HG02623 (cell line): ENCODE measurements around the gene CDHR3.

Source experiments
- ATAC-seq: cut with Tn5 transposase; IDR thresholded peaks from one replicate; pipeline ENCODE4 v1.9.1; 2021; ENCODE audit warnings: moderate library complexity; ENCODE audit not compliant: unreplicated experiment

CDHR3 gene

DNA sequence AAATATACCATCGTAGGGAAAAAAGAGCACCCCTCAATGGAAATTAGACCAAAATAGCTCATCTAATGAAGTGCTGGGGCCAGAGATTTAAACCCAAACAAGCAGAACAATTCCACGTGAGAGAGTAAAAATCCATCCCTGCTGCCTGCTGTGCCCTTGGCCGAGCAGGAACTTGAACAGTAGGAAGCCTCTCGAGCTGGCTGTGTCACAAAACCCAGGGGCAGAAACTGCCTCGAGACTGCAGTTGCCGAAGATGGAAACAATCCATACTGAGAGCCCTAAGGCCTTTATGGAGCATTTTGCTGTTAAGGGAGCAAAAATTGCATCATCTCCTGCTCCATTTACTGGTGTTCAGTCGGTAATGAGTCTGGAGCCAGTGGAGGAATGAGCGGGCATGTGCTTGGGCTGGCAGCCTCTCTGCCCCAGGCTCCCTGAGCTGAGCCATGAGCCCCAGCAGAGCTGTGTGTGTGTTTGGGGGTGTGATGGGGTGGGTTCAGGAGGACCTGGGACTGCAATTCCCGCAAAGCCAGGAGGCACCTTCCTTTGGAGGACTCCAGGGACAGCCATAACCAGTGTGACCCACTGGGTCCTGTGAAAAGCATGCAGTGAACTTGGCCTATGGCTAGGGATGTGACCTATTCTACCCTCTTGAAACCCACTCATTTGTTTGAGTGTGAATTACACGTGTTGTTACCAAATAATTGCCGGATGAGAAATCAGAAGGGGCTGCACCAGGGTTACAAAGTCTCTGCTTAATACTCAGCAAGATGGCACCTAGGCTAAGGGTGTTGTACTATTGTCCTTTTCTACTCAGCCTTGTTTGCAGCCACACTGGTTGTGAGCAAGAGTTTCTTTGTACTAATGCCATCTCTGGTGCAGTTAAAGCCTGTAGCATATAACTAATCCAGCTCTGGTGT lies 58.3 kb downstream of the CDHR3 start:
- no peak for ATAC-seq

DNA sequence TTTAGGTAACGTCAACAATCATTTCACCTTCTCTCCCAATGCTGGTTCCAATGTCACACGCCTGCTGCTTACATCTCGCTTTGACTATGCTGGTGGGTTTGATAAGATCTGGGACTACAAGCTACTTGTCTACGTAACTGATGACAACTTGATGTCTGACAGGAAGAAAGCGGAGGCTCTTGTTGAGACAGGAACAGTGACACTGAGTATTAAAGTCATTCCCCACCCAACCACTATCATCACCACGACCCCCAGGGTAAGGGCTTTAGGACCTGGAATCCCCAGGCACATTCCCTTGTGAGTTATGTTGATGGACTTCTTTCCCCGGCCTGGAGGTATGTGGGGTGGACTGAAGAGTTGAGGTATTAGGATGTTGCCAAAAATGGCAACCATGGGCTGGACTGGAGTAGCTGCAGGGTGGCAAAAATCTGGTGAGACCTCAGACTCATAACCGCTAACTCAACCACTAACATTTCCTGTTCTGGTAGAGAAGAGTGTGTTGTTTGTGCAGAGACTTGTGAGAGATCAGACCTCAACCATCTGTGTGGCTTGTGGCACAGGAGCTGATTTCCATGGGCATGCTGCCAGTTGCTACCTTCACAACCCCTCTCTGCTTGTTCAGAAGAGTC lies 59.2 kb downstream of the CDHR3 start:
- ATAC-seq = peak; percentile 77

- no peak for ATAC-seq
Observed at GRCh38 chr7:106023369-106024322, 60.6 kb downstream of the CDHR3 start.

GRCh38 chr7:106026101-106026500 lies 63.0 kb downstream of the CDHR3 start:
- no peak for ATAC-seq

GRCh38 chr7:106029451-106029850 lies 66.4 kb downstream of the CDHR3 start:
- ATAC-seq = no peak

DNA sequence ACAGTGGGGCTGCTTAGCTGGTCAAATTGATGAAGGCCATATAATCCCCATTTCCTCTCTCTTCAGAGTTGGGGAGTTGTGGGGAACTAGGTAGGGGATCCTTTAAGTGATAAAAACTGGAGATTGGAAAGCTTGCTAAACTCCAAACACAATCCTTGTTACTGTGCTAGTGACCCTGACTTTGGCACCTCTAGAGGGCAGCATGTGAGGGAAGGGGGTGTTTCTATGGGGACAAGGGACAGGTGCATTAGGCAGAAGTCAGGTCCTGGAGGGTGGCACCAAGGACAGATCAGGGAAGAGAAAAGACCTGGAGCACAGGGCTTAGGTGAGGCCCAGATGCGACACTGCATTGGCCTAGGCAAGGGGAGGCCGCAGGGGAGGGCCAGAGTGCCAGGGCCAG lies 66.9 kb downstream of the CDHR3 start:
- no peak for ATAC-seq

- ATAC-seq = no peak
Observed at GRCh38 chr7:106031300-106032035, 68.4 kb downstream of the CDHR3 start.

- no peak for ATAC-seq
Observed at GRCh38 chr7:106032295-106032694, 69.2 kb downstream of the CDHR3 start.

GRCh38 chr7:106033735-106034134 lies 70.7 kb downstream of the CDHR3 start:
- ATAC-seq = no peak

GRCh38 chr7:106034383-106034782 lies 71.3 kb downstream of the CDHR3 start:
- no peak for ATAC-seq

DNA sequence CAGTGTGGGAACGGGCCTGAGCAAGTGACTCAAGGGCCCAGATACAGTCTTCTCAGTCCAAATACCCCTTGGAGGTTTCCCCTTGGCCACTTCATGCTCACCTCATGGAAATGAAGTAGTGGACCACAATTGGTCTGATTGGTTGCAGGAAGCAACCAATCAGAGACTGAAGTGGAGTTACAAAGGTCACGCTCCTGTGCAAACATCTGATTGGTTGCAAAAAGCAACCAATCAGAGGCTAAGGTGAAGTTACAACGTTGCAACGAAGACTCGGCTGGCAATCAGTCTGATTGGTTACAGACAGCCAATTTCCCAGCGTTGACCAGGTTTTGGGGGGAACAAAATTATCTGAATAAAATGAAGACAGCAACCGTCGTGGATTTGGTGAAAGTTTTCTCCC lies 72.5 kb downstream of the CDHR3 start:
- ATAC-seq = no peak

DNA sequence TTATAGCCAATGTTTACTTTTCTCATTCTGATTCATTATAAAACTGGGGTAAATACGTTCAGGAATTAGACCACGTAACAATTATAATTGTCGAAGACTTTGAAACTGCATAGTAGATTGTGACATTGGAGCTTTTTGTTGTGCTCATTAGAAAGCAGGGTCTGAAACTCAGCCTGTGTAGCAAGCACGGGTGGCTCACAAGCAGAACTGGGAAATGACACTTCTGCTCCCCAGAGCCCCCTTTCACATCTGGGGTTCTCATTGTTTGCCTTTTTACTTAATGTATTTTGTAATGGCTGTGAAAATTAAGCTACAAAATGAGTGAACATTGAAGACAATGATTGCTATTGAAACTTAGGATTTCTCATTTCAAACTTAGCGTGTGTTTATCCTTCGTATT lies 72.9 kb downstream of the CDHR3 start:
- ATAC-seq = no peak

- no peak for ATAC-seq
Observed at GRCh38 chr7:106037489-106038176, 74.6 kb downstream of the CDHR3 start.

DNA sequence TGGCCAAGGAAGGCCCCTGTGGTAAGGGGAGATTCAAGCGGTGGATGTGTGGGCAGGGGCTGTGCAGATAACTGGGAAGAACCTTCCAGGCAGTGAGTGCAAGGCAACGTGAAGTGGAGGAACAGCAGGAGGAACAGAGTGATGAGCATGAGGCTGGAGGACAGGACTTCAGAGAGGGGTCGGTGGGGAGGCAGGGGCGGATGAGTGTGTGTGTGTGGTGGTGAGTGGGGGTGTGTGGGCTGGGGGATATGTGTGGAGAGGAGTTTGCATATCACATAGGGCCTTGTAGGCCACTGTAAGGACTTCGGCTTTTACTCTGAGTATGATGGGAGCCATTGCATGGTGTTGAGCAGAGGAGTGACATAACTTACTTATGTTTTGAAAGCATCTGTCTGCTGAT lies 75.2 kb downstream of the CDHR3 start:
- no peak for ATAC-seq

- ATAC-seq = no peak
Observed at GRCh38 chr7:106038916-106039315, 75.9 kb downstream of the CDHR3 start.

- ATAC-seq = no peak
Observed at GRCh38 chr7:106039486-106040060, 76.5 kb downstream of the CDHR3 start.

GRCh38 chr7:106041140-106041717 lies 78.2 kb downstream of the CDHR3 start:
- ATAC-seq = no peak

DNA sequence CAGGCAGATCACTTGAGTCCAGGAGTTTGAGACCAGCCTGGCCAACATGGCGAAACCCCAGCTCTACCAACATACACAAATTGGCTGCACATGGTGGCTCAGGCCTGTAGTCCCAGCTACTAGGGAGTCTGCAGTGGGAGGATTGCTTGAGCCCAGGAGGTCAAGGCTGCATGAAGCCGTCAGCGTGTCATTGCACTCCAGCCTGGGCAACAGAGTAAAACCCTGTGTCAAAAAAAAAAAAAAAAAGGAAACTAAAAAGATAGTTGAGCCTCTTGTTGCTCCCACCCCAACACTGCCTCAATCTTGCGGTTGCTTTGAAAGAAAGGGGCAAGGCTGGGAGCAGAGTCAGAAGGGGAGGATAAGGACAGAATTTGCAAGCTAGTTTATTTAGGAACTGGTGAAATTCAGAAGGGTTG lies 79.1 kb downstream of the CDHR3 start:
- no peak for ATAC-seq

- ATAC-seq = no peak
Observed at GRCh38 chr7:106045139-106045538, 82.1 kb downstream of the CDHR3 start.
